NOMO-1 (cell line): ENCODE results near the gene ATP2A1.
"Not testable (repeated sequence)": the region's sequence is repeated elsewhere in the genome, so short reads cannot be mapped to it uniquely, and the experiment has no call there.

Experiments
- DNase-seq, 2 experiments: peaks; one replicate each; lab custom pipeline; 2025; ENCODE audit not compliant: unreplicated experiment in 2 of 2; lab: John Stamatoyannopoulos, UW

Gene ATP2A1

GRCh38 chr16:28932339-28933141, 54.3 kb downstream of the ATP2A1 start:
- no peak for DNase-seq

GRCh38 chr16:28933171-28933570, 54.9 kb downstream of the ATP2A1 start:
- no peak for DNase-seq

GRCh38 chr16:28935346-28935745, 57.1 kb downstream of the ATP2A1 start:
- DNase-seq: peak in 1 of 2 experiments; percentile 4

- DNase-seq: peak; percentile 94 to 96
Measured at GRCh38 chr16:28935924-28936783, 57.9 kb downstream of the ATP2A1 start.

- DNase-seq: no peak
Measured at GRCh38 chr16:28936784-28937155, 58.5 kb downstream of the ATP2A1 start.

- no peak for DNase-seq
Measured at GRCh38 chr16:28937222-28937876, 59.1 kb downstream of the ATP2A1 start.

- DNase-seq: no peak
Measured at GRCh38 chr16:28938721-28939120, 60.4 kb downstream of the ATP2A1 start.

- DNase-seq: not testable (repeated sequence)
Measured at GRCh38 chr16:28939825-28940224, 61.5 kb downstream of the ATP2A1 start.

- DNase-seq: no peak
Measured at GRCh38 chr16:28943281-28943680, 65.0 kb downstream of the ATP2A1 start.

- DNase-seq: no peak
Measured at GRCh38 chr16:28946681-28947080, 68.4 kb downstream of the ATP2A1 start.

GRCh38 chr16:28950648-28951409, 72.5 kb downstream of the ATP2A1 start, which contains the start of gene NFATC2IP:
TSS of gene NFATC2IP (plus strand) at chr16:28950937. CDS start at chr16:28951012, 75 bp downstream.
- peak; percentile 99 for DNase-seq

- DNase-seq: no peak
Measured at GRCh38 chr16:28951410-28951943, 73.2 kb downstream of the ATP2A1 start.
